ENCODE measurements around the gene ABCB11. TPM values are rescaled to one million over a fixed set of nuclear protein-coding genes. Genes with fewer than 3 reads are reported as not detected.

ABCB11 gene
- total and polyA plus RNA-seq, 9 of the 15 experiments (the other 6 are each of a cell fraction or from before 2014, with no cell fraction given), result 0.04 to 0.51 (median 0.10) TPM; not detected in 1

DNA sequence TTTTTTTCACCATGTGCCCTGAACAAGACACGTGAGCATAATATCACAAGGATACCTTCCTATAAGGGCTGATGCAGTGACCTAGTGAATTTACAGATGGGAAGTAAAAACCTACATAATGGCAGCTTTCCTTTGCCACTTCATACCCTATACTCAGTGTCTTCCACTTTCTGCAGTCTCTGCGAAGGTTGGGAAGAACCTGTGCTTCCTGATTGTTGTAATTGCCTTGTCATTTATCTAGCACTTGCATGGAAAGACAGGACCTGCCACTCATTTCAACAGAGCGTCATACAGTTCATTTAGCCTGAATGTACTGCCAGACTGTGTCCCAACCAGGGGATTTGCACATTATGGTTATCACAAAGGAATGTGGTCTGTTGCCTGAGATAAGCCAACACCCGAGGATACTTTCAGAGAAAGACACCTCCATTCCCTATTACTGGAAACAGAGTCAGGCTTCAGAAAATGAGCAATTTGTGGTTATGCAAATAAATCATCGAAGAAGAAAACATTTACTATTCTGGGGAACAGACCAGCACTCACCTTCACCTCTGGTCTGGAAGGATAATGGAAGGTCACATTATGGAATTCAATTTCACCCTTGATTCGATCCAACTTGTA lies 55.0 kb downstream of the ABCB11 start (continued):
- TF ChIP-seq, protein P1, sequence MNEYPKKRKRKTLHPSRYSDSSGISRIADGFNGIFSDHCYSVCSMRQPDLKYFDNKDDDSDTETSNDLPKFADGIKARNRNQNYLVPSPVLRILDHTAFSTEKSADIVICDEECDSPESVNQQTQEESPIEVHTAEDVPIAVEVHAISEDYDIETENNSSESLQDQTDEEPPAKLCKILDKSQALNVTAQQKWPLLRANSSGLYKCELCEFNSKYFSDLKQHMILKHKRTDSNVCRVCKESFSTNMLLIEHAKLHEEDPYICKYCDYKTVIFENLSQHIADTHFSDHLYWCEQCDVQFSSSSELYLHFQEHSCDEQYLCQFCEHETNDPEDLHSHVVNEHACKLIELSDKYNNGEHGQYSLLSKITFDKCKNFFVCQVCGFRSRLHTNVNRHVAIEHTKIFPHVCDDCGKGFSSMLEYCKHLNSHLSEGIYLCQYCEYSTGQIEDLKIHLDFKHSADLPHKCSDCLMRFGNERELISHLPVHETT (CRISPR knock-in tag; conservative IDR thresholded peaks at IDR 0.05 in 1 of 2, IDR thresholded peaks at IDR 0.05 in 1 of 2), result peak in 1 of 2 experiments; percentile 74; a peak in 1 of 4 replicates
- TF ChIP-seq KHSRP (IDR thresholded peaks at IDR 0.05) (peak; percentile 93), PHF21A (IDR thresholded peaks at IDR 0.05; ENCODE audit: borderline replicate concordance, low read depth) (peak; percentile 65; the same call in 1 of the 2 replicates), ZNF583 (CRISPR knock-in tag; IDR thresholded peaks at IDR 0.05) (peak; percentile 27; the same call in 1 of the 2 replicates), TRIM24 (IDR thresholded peaks at IDR 0.05) (peak; percentile 99 to 100), ARID2 (IDR thresholded peaks at IDR 0.05) (0 out of 2 replicates have a peak, but pooled peaks have one; percentile 12)
- TF ChIP-seq, protein P2, sequence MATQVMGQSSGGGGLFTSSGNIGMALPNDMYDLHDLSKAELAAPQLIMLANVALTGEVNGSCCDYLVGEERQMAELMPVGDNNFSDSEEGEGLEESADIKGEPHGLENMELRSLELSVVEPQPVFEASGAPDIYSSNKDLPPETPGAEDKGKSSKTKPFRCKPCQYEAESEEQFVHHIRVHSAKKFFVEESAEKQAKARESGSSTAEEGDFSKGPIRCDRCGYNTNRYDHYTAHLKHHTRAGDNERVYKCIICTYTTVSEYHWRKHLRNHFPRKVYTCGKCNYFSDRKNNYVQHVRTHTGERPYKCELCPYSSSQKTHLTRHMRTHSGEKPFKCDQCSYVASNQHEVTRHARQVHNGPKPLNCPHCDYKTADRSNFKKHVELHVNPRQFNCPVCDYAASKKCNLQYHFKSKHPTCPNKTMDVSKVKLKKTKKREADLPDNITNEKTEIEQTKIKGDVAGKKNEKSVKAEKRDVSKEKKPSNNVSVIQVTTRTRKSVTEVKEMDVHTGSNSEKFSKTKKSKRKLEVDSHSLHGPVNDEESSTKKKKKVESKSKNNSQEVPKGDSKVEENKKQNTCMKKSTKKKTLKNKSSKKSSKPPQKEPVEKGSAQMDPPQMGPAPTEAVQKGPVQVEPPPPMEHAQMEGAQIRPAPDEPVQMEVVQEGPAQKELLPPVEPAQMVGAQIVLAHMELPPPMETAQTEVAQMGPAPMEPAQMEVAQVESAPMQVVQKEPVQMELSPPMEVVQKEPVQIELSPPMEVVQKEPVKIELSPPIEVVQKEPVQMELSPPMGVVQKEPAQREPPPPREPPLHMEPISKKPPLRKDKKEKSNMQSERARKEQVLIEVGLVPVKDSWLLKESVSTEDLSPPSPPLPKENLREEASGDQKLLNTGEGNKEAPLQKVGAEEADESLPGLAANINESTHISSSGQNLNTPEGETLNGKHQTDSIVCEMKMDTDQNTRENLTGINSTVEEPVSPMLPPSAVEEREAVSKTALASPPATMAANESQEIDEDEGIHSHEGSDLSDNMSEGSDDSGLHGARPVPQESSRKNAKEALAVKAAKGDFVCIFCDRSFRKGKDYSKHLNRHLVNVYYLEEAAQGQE (IDR thresholded peaks at IDR 0.05; ENCODE audit: borderline replicate concordance), result peak; percentile 47; the same call in 1 of the 2 replicates
- TF ChIP-seq, protein P2 (CRISPR knock-in tag; IDR thresholded peaks at IDR 0.05; ENCODE audit: low read depth), result no peak
- TF ChIP-seq, protein P3, sequence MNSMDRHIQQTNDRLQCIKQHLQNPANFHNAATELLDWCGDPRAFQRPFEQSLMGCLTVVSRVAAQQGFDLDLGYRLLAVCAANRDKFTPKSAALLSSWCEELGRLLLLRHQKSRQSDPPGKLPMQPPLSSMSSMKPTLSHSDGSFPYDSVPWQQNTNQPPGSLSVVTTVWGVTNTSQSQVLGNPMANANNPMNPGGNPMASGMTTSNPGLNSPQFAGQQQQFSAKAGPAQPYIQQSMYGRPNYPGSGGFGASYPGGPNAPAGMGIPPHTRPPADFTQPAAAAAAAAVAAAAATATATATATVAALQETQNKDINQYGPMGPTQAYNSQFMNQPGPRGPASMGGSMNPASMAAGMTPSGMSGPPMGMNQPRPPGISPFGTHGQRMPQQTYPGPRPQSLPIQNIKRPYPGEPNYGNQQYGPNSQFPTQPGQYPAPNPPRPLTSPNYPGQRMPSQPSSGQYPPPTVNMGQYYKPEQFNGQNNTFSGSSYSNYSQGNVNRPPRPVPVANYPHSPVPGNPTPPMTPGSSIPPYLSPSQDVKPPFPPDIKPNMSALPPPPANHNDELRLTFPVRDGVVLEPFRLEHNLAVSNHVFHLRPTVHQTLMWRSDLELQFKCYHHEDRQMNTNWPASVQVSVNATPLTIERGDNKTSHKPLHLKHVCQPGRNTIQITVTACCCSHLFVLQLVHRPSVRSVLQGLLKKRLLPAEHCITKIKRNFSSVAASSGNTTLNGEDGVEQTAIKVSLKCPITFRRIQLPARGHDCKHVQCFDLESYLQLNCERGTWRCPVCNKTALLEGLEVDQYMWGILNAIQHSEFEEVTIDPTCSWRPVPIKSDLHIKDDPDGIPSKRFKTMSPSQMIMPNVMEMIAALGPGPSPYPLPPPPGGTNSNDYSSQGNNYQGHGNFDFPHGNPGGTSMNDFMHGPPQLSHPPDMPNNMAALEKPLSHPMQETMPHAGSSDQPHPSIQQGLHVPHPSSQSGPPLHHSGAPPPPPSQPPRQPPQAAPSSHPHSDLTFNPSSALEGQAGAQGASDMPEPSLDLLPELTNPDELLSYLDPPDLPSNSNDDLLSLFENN (IDR thresholded peaks at IDR 0.05; ENCODE audit: low read depth in 2 of 2, low read length in 2 of 2), result peak in 1 of 2 experiments; percentile 96; a peak in 2 of 4 replicates
- TF ChIP-seq, protein P4, sequence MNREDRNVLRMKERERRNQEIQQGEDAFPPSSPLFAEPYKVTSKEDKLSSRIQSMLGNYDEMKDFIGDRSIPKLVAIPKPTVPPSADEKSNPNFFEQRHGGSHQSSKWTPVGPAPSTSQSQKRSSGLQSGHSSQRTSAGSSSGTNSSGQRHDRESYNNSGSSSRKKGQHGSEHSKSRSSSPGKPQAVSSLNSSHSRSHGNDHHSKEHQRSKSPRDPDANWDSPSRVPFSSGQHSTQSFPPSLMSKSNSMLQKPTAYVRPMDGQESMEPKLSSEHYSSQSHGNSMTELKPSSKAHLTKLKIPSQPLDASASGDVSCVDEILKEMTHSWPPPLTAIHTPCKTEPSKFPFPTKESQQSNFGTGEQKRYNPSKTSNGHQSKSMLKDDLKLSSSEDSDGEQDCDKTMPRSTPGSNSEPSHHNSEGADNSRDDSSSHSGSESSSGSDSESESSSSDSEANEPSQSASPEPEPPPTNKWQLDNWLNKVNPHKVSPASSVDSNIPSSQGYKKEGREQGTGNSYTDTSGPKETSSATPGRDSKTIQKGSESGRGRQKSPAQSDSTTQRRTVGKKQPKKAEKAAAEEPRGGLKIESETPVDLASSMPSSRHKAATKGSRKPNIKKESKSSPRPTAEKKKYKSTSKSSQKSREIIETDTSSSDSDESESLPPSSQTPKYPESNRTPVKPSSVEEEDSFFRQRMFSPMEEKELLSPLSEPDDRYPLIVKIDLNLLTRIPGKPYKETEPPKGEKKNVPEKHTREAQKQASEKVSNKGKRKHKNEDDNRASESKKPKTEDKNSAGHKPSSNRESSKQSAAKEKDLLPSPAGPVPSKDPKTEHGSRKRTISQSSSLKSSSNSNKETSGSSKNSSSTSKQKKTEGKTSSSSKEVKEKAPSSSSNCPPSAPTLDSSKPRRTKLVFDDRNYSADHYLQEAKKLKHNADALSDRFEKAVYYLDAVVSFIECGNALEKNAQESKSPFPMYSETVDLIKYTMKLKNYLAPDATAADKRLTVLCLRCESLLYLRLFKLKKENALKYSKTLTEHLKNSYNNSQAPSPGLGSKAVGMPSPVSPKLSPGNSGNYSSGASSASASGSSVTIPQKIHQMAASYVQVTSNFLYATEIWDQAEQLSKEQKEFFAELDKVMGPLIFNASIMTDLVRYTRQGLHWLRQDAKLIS (CRISPR knock-in tag; IDR thresholded peaks at IDR 0.05), result peak; percentile 87
